HepG2 (cell line): ENCODE data around the gene SLC31A2. TPM values are rescaled to one million over a fixed set of nuclear protein-coding genes. Genes with fewer than 3 reads are reported as not detected.

Source experiments
- FOSL2 ChIP-seq: sonication (generic); formaldehyde crosslinking; IDR thresholded peaks from 2 replicates; pipeline ENCODE4 v1.4.0; 2020; ENCODE audit warnings: missing genetic modification reagents
- GATA4 ChIP-seq: sonication (generic); IDR thresholded peaks from 2 replicates; pipeline ENCODE4 v1.6.1; 2016; ENCODE audit warnings: antibody characterized with exemption, low read depth, borderline replicate concordance
- NR2C2 ChIP-seq: sonication (generic); formaldehyde crosslinking; IDR thresholded peaks from 2 replicates; pipeline ENCODE4 v1.4.0; 2020; ENCODE audit warnings: missing genetic modification reagents, mild to moderate bottlenecking, moderate library complexity, borderline replicate concordance
- SATB2 ChIP-seq: sonication (generic); formaldehyde crosslinking; IDR thresholded peaks from 2 replicates; pipeline ENCODE4 v1.5.0; 2020; ENCODE audit warnings: missing genetic modification reagents
- SOX13 ChIP-seq, 3 experiments: fragments of 450-650 bp in 1 of 3; sonication (generic) in 1 of 3; formaldehyde crosslinking in 1 of 3; IDR thresholded peaks in 2 of 3; conservative IDR thresholded peaks in 1 of 3; 2 replicates each; pipeline versions ENCODE4 v1.5.0 to v1.6.1; 2016 to 2020; ENCODE audit warnings: antibody characterized with exemption in 1 of 3, mild to moderate bottlenecking in 1 of 3, missing compliant biosample characterization in 1 of 3, missing genetic modification reagents in 1 of 3, moderate library complexity in 1 of 3
- TCF7L2 ChIP-seq: IDR thresholded peaks from 2 replicates; pipeline ENCODE4 v1.6.1; 2011; ENCODE audit warnings: mild to moderate bottlenecking, low read depth, low read length, moderate library complexity
- ZNF12 ChIP-seq: sonication (generic); formaldehyde crosslinking; IDR thresholded peaks from 2 replicates; pipeline ENCODE4 v1.5.0; 2020; ENCODE audit warnings: missing genetic modification reagents
- polyA plus RNA-seq, 8 experiments: library from polyadenylated mRNA; depleted of rRNA in 3 of 8; stranded (reverse) in 7 of 8; unstranded in 1 of 8; fragments of >200 nt; fragmentation: Illumina TruSeq in 4 of 8; extraction: Trizol in 4 of 8; gene quantifications; 2 replicates each; pipeline versions ENCODE4 v1.2.1 to v1.2.3, GENCODE V29; 2011 to 2016; ENCODE audit warnings: low read depth in 4 of 8, missing spikeins in 1 of 8, mixed read lengths in 1 of 8; ENCODE audit not compliant: insufficient read depth in 1 of 8
- total RNA-seq, 5 experiments: library from RNA; depleted of rRNA; stranded (reverse); fragments of >200 nt; fragmentation: Illumina TruSeq; extraction: Trizol; gene quantifications; 2 replicates each; pipeline ENCODE4 v1.2.3, GENCODE V29; 2016; ENCODE audit warnings: low read depth in 1 of 5
- TF ChIP-seq, protein P1 (sequence below): sonication (generic); formaldehyde crosslinking; IDR thresholded peaks from 2 replicates; pipeline ENCODE4 v1.4.0; 2020; ENCODE audit warnings: mild to moderate bottlenecking, missing genetic modification reagents
- TF ChIP-seq, protein P2 (sequence below): sonication (generic); formaldehyde crosslinking; IDR thresholded peaks from 2 replicates; pipeline ENCODE4 v1.5.1; 2020; ENCODE audit warnings: mild to moderate bottlenecking, missing genetic modification reagents, moderate library complexity
- TF ChIP-seq, protein P3 (sequence below): IDR thresholded peaks from 2 replicates; pipeline ENCODE4 v1.4.0; 2020; ENCODE audit warnings: mild to moderate bottlenecking, missing genetic modification reagents

The SLC31A2 gene
- total and polyA plus RNA-seq, 2 of the 13 experiments (the other 11 are each of a cell fraction or from before 2014, with no cell fraction given): 9.3 to 10.2 TPM

DNA sequence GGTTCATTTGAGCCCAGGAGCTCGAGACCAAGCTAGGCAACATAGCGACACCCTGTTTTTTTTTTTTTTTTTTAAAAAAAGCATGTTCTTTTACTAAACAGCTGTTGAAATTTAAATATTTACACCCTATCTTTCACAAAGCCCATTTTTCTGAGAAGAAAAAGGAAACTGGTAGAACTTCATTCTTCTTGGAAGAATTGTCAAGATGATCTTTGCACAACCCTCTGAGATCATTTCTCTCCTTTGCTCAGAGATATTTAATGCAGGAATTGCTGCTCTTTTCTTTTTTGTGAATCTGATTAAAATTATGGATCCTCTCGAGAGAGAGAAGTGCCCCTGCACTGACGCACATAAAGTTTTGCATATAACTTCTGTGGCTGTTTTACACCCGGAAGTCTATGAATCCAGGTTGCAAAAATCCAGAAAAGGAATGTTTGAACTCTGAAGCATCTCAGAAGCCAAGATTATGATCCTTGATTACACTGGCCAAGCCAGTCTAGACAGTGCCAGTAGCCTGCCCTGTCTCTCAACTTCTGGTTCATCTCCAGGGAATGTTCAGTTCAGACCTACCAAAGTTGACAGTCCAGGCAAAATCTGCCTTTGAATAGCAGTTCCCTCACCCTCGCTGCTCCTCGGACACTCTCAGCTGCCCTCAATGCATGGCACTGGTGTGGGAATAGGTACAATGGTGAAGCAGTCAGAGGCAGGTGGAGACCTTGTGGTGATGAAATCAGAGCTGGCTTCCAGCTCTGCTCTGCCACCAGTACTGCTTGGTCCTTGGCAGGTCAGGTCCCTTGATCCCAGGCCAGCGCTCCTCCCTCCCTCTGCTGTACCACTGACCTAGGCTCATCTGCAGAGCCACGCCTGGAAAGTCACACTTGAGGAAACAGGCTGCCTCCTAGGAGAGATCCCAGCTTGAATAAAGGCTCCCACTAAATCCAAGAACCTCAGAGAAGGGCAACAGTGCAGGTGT lies 13.3 kb upstream of the SLC31A2 start (continued):
- no peak for TF ChIP-seq TCF7L2
- TF ChIP-seq, protein P1, sequence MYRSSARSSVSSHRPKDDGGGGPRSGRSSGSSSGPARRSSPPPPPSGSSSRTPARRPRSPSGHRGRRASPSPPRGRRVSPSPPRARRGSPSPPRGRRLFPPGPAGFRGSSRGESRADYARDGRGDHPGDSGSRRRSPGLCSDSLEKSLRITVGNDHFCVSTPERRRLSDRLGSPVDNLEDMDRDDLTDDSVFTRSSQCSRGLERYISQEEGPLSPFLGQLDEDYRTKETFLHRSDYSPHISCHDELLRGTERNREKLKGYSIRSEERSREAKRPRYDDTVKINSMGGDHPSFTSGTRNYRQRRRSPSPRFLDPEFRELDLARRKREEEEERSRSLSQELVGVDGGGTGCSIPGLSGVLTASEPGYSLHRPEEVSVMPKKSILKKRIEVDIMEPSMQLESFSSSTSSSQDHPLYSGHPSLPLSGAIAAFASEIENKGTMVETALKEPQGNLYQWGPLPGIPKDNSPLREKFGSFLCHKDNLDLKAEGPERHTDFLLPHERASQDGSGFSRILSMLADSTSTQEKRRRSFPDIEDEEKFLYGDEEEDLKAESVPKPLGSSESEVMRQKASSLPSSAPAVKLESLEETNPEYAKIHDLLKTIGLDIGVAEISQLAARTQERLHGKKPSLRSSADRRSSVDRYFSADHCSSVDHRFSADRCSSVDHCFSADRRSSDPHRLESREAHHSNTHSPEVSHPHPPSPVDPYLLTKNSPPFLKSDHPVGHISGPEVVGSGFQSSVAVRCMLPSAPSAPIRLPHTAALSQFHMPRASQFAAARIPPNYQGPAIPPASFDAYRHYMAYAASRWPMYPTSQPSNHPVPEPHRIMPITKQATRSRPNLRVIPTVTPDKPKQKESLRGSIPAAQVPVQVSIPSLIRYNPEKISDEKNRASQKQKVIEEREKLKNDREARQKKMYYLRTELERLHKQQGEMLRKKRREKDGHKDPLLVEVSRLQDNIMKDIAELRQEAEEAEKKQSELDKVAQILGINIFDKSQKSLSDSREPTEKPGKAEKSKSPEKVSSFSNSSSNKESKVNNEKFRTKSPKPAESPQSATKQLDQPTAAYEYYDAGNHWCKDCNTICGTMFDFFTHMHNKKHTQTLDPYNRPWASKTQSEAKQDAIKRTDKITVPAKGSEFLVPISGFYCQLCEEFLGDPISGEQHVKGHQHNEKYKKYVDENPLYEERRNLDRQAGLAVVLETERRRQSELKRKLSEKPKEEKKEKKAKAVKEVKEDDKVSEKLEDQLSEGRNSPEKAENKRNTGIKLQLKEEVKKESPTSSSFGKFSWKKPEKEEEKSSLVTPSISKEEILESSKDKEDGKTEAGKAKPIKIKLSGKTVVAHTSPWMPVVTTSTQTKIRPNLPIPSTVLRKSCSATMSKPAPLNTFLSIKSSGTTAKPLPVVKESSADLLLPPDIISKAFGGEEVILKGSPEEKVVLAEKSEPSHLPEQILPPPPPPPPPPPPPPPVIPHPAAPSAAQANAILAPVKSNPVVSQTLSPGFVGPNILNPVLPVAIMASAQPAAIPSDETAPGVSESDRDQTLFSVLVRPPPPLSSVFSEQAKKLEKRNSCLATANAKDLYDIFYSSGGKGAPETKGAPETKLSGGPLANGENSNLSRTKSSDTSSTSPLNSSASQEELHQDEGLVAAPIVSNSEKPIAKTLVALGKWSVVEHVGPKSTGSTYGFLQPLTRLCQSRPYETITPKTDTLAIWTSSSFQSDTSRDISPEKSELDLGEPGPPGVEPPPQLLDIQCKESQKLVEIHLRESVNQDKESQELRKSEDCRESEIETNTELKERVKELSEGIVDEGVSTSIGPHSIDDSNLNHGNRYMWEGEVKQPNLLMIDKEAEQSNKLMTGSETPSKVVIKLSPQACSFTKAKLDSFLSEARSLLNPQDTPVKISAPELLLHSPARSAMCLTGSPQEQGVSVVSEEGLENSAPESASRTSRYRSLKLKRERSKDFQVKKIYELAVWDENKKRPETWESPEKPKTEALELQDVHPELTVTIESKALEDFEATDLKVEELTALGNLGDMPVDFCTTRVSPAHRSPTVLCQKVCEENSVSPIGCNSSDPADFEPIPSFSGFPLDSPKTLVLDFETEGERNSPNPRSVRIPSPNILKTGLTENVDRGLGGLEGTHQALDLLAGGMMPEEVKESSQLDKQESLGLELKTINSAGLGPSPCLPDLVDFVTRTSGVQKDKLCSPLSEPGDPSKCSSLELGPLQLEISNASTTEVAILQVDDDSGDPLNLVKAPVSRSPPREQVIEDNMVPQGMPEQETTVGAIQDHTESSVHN (CRISPR knock-in tag): 0 out of 2 replicates have a peak, but pooled peaks have one; percentile 41
- TF ChIP-seq, protein P2, sequence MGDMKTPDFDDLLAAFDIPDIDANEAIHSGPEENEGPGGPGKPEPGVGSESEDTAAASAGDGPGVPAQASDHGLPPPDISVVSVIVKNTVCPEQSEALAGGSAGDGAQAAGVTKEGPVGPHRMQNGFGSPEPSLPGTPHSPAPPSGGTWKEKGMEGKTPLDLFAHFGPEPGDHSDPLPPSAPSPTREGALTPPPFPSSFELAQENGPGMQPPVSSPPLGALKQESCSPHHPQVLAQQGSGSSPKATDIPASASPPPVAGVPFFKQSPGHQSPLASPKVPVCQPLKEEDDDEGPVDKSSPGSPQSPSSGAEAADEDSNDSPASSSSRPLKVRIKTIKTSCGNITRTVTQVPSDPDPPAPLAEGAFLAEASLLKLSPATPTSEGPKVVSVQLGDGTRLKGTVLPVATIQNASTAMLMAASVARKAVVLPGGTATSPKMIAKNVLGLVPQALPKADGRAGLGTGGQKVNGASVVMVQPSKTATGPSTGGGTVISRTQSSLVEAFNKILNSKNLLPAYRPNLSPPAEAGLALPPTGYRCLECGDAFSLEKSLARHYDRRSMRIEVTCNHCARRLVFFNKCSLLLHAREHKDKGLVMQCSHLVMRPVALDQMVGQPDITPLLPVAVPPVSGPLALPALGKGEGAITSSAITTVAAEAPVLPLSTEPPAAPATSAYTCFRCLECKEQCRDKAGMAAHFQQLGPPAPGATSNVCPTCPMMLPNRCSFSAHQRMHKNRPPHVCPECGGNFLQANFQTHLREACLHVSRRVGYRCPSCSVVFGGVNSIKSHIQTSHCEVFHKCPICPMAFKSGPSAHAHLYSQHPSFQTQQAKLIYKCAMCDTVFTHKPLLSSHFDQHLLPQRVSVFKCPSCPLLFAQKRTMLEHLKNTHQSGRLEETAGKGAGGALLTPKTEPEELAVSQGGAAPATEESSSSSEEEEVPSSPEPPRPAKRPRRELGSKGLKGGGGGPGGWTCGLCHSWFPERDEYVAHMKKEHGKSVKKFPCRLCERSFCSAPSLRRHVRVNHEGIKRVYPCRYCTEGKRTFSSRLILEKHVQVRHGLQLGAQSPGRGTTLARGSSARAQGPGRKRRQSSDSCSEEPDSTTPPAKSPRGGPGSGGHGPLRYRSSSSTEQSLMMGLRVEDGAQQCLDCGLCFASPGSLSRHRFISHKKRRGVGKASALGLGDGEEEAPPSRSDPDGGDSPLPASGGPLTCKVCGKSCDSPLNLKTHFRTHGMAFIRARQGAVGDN (CRISPR knock-in tag): peak; percentile 24; the same call in 1 of the 2 replicates
- TF ChIP-seq ZNF12 (CRISPR knock-in tag): peak; percentile 25; the same call in 1 of the 2 replicates
- TF ChIP-seq SATB2 (CRISPR knock-in tag): no peak
- no peak for TF ChIP-seq SOX13 (IDR thresholded peaks at IDR 0.05)
- TF ChIP-seq SOX13 (CRISPR knock-in tag; conservative IDR thresholded peaks at IDR 0.05 in 1 of 2, IDR thresholded peaks at IDR 0.05 in 1 of 2): peak in 1 of 2 experiments; percentile 57; a peak in 1 of 4 replicates
- TF ChIP-seq NR2C2 (CRISPR knock-in tag): no peak
- no peak for TF ChIP-seq GATA4
- TF ChIP-seq FOSL2 (CRISPR knock-in tag): 0 out of 2 replicates have a peak, but pooled peaks have one; percentile 9
- TF ChIP-seq, protein P3, sequence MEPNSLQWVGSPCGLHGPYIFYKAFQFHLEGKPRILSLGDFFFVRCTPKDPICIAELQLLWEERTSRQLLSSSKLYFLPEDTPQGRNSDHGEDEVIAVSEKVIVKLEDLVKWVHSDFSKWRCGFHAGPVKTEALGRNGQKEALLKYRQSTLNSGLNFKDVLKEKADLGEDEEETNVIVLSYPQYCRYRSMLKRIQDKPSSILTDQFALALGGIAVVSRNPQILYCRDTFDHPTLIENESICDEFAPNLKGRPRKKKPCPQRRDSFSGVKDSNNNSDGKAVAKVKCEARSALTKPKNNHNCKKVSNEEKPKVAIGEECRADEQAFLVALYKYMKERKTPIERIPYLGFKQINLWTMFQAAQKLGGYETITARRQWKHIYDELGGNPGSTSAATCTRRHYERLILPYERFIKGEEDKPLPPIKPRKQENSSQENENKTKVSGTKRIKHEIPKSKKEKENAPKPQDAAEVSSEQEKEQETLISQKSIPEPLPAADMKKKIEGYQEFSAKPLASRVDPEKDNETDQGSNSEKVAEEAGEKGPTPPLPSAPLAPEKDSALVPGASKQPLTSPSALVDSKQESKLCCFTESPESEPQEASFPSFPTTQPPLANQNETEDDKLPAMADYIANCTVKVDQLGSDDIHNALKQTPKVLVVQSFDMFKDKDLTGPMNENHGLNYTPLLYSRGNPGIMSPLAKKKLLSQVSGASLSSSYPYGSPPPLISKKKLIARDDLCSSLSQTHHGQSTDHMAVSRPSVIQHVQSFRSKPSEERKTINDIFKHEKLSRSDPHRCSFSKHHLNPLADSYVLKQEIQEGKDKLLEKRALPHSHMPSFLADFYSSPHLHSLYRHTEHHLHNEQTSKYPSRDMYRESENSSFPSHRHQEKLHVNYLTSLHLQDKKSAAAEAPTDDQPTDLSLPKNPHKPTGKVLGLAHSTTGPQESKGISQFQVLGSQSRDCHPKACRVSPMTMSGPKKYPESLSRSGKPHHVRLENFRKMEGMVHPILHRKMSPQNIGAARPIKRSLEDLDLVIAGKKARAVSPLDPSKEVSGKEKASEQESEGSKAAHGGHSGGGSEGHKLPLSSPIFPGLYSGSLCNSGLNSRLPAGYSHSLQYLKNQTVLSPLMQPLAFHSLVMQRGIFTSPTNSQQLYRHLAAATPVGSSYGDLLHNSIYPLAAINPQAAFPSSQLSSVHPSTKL (CRISPR knock-in tag): peak; percentile 21; the same call in 1 of the 2 replicates
